HG02623 (cell line): ENCODE measurements around the gene ELMO1.
"Not testable (repeated sequence)": the region's sequence is repeated elsewhere in the genome, so short reads cannot be mapped to it uniquely, and the experiment has no call there.

ENCODE experiments used
- ATAC-seq: cut with Tn5 transposase; IDR thresholded peaks from one replicate; pipeline ENCODE4 v1.9.1; 2021; ENCODE audit warnings: moderate library complexity; ENCODE audit not compliant: unreplicated experiment

ELMO1 gene

DNA sequence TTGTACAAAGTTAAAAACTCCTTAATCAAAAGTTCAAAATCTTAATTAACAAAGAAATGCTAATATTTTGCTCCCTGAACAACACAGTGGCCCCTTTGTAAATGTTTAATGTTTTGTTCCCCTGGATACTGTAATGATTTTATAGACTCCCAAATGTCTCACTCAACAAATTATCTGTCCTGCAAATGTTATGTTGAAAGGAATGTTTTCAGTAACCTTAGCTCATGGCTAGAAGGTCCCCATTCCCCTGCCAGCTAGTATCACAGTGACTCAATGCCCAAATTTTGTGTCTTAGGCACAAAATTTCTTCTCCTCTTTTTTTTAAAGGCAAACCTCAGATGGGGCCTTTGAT is 298.9 kb downstream of the ELMO1 start:
- ATAC-seq, result no peak

GRCh38 chr7:37149051-37149772 is 299.5 kb downstream of the ELMO1 start:
- ATAC-seq, result no peak

DNA sequence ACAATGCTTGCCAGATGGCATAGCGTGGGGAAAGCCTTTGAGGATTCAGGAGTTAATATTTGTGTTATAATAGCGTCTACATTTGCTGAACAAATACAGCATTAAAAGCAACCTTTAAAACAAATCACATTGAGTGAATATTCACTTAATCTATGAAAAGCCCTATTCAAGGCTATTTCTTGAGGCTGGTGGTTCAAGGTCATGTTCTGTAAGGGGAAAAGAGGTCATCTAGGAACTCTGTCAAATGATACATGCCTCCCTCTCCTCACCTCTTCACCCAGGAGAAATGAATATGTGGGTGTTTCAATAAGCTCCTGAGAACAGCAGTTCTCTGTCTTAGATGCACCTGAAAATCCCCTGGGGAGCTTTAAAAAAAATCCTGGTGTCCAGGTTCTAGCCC is 303.0 kb downstream of the ELMO1 start:
- ATAC-seq, result no peak

DNA sequence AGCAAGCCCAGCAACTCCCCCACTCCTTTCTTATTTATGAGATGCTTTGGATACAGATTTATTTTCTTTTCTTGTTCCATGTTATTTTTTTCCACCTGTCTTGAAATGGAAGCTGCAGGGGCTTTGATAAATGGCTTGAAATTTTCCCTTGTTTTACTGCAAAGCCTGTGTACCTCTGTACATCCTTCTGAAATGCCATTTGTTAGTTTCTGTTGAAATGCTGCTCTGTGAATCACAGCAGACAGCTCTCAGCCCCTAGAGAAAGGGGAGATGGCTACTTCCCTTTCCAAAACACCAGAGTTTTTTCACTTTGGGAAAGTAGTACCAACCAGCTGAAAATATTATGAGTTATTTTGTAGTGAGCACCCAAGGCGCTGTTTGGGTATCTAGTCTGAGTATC is 304.2 kb downstream of the ELMO1 start:
- no peak for ATAC-seq

DNA sequence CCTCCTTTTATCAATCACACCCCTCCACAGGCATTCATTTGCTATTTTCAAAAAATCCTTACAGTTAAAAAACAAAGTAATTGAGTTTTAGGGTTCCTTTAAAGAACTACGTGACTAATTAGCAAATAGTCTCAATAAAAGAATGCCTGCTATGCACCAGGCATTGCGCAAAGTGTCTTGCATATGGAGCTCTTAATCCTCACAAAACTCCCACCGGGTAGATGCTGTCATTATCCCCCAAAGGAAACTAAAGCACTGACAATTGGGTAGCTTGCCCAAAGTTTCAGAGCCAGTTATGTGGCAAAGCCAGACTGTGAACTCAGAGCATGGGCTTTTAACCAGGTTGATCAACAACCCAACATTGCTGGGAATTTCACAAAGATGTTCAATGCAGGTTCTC is 305.7 kb downstream of the ELMO1 start:
- ATAC-seq, result no peak

DNA sequence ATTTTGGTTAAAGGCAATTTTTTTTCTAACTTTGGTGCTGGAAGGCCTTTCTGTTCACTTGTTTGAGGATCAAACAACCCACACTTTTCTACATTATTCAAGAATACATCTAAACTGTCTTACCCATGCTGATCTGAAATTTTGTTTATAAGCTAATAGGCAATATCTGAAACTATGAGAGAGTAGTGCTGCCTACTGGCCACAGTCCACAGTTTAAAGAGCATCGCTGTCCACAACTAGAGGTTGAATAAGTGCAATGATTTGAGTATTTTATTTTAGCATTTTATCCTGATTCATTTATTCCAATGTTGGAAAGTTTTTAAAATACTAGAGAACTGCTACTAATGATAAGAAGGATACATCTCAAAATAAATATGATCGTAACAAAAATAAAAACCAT is 306.9 kb downstream of the ELMO1 start:
- ATAC-seq, result no peak

DNA sequence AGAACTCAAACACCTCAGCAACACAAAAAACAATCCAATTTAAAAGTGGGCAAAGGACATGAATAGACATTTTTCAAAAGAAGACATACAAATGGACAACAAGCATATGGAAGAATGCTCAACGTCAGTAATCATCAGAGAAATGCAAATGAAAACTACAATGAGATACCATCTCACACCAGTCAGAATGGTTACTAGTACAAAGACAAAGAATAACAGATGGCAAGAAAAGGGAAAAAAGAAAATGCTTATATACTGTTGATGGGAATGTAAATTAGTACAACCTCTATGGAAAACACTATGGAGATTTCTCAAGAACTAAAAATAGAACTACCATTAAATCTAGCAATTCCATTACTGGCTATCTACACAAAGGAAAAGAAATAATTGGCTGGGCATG is 314.8 kb downstream of the ELMO1 start:
- ATAC-seq, result not testable (repeated sequence)

- no peak for ATAC-seq
Observed at GRCh38 chr7:37131855-37132254, 316.8 kb downstream of the ELMO1 start.

DNA sequence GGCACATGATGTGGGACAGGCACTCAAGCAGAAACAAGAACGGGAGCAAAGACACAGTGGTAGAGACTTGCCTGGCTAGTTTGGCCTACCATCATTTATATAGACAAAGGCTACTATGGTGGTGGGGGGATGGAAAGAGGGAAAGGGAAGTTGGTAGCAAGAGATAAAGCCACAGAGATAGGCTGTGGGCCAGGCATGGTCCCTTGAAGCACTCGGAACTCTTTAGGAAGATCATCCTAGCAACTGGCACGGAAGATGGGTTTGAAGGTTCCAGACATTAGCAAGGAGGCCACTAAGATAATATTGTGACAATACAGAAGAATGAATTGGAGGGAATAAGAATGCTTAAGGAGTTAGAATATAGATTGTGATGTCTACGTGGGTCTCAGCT is 319.6 kb downstream of the ELMO1 start:
- ATAC-seq, result no peak

DNA sequence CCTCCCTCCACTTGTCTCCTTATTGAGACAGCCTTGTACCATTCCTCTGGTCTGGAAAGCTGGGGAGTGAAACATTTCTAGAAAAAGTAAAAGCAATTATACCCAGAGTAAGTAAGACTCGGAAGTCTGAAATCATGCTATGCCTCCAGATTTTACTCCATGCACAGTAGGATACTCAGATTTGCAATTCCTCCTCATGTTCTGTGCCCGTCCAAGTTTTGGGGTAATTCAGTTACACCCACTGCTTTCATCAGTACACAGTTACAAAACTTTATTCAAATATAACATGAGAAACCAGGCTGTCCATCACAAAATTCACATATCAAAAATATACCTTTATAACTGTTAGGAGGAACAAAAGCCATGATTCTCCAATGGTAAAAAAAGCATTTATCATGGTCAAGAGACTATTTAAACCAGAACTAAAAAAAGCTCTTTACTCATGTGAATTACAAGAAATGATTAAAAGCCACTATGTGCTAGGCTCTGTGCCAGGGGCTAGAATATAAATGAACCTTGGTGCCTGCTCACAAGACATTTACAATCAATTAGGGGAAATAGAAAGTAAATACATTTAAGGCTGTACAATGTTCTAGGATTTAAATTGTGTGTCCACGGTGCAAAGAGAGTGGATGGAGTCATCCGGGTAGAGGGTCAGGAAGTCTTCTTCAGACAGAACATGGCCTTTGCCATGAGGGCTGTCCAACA is 320.2 kb downstream of the ELMO1 start:
- no peak for ATAC-seq

- ATAC-seq, result no peak
Observed at GRCh38 chr7:37119296-37119860, 329.3 kb downstream of the ELMO1 start.

DNA sequence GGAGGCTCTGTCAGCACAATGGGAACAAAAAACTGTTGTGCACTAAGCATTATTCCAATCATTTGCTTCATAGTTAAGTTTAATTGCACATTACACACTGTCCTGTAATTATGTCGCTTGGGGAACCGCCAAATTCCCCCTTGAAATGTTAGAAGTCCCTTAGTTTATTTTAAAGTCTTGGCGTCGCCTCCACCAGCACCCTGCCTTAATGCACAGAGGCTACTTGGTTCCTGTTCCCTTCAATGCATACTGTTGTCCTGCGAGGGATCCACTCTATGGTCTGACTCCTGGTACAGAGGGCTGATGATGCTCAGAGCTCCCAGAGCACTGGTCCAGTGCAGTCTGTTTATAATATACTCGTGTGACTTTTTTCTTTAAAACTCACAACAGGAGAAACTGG is 330.7 kb downstream of the ELMO1 start:
- ATAC-seq, result no peak

DNA sequence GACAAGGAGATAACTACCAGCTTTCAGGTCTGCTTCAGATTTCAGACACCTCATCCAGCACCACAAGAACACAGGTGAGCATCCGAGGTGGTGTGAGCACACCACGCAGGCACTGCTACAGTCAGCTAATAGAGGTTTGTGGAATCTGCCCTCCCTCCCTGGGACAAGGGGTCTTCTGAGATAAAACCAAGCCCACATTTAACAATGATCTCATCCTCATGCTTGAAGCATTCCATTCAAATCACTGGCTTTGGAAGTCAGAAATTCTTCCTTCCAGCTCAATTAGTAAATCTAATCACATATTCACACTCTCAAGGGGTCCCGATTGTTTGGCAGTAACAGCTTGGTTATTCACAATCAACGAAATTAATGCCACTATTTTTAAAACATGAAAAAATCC is 331.4 kb downstream of the ELMO1 start:
- ATAC-seq, result no peak

GRCh38 chr7:37116093-37116701 is 332.5 kb downstream of the ELMO1 start:
- no peak for ATAC-seq

- no peak for ATAC-seq
Observed at GRCh38 chr7:37113661-37114355, 334.9 kb downstream of the ELMO1 start.

DNA sequence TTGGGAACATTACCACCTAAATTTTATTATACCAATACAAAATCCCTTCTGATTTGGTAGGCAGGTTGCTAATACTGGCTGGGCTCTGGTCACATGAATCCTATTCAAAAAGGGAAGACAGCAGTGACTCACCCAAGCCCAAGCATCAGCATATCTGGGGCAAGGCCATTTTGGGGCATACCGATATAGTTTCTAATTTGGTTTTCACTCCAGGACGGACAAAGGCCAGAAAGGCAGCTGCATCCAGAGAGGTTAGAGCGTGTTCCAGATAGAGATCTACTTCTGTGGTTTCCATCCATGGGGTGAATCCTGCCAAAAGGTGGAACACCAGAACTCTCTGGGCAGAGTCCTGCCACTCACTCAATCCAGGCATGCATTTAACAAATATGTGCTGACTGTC is 335.8 kb downstream of the ELMO1 start:
- ATAC-seq, result no peak

DNA sequence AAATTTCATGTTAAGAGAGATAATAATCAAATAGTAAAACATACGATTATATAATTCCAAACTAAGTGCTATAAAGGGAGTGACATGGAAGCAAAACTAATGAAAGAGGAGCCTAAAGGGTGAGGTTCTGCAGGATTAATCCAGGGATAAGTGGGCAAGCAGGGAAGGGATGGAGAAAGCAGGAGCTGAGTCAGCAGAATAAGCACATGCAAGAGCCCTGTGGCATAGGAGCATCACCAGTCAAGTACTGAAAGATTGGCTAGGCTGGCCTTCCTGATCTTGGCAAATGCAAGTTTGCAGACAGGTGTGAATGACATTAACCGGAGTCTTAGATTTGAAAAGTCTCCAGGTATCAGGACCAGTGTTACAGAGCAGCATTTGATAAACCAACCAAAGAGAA is 336.4 kb downstream of the ELMO1 start:
- no peak for ATAC-seq

GRCh38 chr7:37111459-37111858 is 337.2 kb downstream of the ELMO1 start:
- ATAC-seq, result no peak

GRCh38 chr7:37110660-37111424 is 337.8 kb downstream of the ELMO1 start:
- no peak for ATAC-seq

- no peak for ATAC-seq
Observed at GRCh38 chr7:37109843-37110242, 338.8 kb downstream of the ELMO1 start.
